Fibroblast of gingiva (primary cell): Measurements from ENCODE around the gene HPDL.

ENCODE experiments used
- DNase-seq: peaks from one replicate; pipeline ENCODE4 v3.0.0-alpha.2; 2011; ENCODE audit warnings: low read depth

The HPDL gene

GRCh38 chr1:45322486-45323040, 4.1 kb upstream of the HPDL start:
- no peak for DNase-seq

- DNase-seq: no peak
Observed at GRCh38 chr1:45325851-45326506, 716 bp upstream of the HPDL start.

- no peak for DNase-seq
Observed at GRCh38 chr1:45327644-45328515, 1.2 kb downstream of the HPDL start.

- no peak for DNase-seq
Observed at GRCh38 chr1:45328680-45329079, 2.0 kb downstream of the HPDL start.

GRCh38 chr1:45329445-45329844, 2.8 kb downstream of the HPDL start:
- no peak for DNase-seq

DNA sequence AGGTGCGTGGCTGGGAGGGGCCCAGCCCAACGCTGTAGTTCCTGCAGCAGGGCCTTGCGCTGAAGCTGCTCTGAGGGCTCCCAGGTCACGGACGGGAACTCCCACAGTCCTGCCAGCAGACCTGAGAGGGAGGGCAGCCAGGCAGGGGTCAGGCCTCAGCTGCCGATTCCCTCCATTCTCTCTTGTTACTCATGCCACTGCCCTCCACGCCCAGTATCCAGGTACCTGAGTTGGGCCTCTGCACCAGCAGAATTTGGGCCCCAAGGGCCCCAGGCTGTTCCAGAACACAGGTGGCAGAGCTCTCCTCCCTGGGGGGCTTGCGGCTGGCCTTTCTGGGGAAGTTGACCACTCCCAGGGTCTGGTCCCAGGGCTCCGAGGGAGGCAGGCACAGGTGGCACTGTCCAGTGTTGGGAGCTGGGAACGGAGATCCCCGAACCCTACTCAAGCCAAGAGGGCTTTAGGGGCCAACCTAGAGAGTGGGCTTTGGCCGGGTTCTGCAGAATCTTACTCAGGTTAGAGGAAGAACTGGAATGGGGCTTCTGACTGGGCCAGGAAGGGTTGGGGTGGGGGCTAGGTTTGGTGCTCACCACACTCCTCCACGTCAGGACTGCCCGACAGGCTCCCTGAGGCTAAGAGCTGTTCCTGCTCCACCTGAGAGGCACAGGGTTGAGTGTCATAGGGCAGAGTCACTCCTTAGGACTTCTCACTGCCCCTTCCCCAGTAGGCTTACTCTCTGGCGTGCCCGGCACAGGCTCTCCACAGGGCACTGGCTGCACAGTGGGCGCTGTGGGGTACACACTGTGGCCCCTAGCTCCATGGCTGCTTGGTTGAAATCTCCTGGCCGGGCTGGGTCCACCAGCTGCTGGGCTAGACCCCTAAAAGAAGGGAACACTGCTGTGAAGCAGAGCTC, 5.0 kb downstream of the HPDL start:
- DNase-seq: no peak

DNA sequence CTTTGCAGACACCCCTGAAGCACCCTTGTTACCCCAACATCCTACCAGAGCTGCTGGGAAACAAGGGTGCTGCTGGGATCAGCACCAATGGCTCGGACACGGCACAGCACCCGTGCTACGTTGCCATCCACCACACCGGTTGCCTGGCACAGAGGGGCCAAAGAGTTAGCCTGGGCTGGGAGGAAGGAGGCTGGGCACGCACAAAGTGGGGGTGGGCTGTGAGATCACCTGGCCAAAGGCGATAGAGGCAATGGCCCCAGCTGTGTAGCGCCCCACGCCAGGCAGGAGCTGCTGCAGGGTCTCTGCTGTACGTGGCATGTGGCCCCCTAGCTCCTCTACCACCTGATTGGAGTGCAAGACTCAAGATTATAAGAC, 5.6 kb downstream of the HPDL start:
- DNase-seq: no peak

- DNase-seq: no peak
Observed at GRCh38 chr1:45334308-45335245, 7.9 kb downstream of the HPDL start.

- DNase-seq: no peak
Observed at GRCh38 chr1:45335855-45336324, 9.2 kb downstream of the HPDL start.

GRCh38 chr1:45337630-45338325, 11.1 kb downstream of the HPDL start:
- DNase-seq: no peak

- peak; percentile 90 for DNase-seq
Observed at GRCh38 chr1:45339789-45340558, 13.3 kb downstream of the HPDL start, which contains the start of the genes MUTYH and TOE1. MUTYH (minus strand) TSS chr1:45340440; CDS start chr1:45334505, 5,935 bp downstream. TOE1 (plus strand) TSS chr1:45340170; CDS start chr1:45340253, 83 bp downstream.

DNA sequence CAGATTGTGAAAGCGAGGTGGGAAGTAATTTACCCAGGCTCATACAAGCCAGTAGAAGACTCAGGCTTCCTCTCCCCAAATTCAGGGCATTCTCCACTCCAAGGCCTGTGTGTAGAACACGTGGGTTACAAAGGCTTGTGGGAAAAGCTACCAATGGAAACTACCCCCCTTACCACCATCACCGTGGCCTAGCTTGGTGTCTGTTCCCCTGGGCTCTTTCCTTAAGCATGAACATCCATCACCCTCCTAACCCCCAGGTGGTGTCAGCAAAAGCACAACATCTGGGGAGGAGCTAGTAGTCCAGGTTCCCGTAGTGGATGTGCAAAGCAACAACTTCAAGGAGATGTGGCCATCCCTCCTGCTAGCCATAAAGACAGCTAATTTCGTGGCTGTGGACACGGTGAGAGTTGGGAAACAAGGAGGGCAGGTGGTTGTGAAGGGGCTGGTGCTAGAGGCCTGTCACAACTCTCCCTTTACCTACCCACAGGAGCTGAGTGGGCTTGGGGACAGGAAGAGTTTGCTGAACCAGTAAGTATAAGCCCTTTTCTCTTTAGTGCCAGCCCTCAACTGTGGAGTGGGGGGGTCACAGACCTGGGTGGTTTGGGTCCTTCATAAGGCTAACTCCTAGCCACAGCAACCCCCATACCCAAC, 14.2 kb downstream of the HPDL start:
- no peak for DNase-seq

DNA sequence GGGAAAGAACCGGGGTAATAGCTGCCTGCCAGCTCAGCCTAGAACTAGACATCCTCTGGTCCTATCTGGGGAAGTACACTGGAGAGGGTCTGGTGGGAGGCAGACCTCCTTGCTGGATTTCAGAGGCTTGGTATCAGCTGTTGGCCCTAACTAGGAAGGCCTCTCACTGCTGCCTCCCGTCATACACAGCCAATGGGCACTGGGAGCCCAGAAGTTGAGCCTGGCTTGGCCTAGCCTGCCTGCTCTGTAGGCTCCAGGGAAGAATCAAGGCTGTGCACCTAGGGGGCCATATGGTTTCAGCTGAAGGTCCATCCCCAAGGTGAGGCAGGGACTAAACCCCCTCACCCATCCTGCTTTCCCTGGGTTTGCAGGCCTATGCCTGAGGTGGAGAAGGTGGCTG, 17.8 kb downstream of the HPDL start:
- no peak for DNase-seq

DNA sequence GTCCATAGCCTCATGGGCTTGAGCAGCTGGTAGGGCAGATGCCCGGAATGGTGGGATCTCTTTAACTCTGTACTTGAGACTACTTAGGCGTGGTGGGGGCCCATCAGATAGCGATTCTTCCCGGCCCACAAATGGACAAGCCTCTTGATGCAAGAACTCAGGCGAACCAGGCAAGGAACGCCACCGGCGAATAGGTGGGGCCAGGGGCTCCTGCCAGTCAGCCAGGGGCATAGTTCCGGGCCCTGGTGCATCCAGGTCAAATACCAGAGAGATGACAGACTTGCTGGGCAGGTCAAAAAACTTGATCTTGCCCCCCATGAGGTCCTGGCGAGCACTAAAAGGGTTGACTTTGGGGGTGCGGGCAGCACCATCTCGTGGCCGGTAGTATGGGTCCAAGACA, 18.3 kb downstream of the HPDL start:
- no peak for DNase-seq

GRCh38 chr1:45346473-45346872, 19.8 kb downstream of the HPDL start:
- DNase-seq: no peak

DNA sequence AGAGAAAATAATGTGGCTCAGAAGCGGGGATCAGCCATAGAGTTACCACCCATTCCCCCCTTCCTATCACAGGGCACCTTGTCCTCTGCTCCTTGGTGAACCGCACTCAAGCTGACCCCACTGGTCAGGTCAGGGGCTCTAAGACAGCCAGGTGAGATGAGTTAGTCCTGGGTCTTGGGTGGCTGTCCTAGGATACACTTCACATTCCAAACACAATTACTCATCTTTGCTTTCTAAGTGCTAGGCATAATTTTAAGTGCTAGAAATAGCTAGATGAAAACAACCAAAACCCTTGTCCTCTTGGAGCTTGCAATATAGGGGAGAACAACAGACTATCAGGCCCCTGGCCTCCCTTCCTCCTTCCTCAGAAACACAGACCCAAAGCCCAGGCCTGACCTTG, 21.3 kb downstream of the HPDL start:
- DNase-seq: no peak

- no peak for DNase-seq
Observed at GRCh38 chr1:45348609-45348965, 21.9 kb downstream of the HPDL start.

DNA sequence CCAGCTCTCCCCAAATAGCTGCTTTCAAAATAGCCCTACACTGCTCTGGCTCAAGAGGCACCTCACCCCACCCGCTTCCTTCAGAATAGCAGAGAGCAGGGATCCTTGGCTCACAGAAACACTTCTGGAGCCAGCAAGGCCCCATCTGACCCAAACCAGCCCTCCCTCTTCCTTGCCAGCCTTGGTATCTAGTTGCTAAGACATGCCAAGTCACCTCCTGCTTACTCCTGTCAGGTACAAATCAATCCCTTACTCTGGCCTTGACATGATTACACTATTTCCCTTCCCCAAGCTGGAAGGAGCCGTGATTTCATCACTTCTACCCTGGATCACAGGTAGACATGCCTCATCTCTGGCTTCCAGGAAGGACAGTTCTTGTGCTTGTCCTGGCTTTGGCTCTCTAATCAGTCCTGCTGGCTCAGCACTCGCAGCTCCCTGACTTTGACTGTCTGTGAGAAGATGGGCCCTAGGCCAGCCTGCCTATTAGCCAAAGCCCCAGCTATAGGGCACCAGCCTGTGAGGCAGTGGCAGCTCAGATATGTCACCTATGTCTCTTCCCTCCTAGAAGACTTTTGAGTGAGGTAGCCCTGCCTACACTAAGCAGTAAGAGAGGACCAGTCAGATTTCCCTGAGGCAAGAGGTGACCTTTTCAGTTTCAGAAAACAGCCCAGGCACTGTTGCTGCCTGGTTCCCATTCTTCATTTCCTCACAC, 22.4 kb downstream of the HPDL start:
- DNase-seq: peak; percentile 67
